ENCODE measurements around the gene ACD. TPM values are rescaled to one million over a fixed set of nuclear protein-coding genes. Genes with fewer than 3 reads are reported as not detected.

Gene ACD
- total RNA-seq, 1 donor from 2014 or later: 27.1 TPM

DNA sequence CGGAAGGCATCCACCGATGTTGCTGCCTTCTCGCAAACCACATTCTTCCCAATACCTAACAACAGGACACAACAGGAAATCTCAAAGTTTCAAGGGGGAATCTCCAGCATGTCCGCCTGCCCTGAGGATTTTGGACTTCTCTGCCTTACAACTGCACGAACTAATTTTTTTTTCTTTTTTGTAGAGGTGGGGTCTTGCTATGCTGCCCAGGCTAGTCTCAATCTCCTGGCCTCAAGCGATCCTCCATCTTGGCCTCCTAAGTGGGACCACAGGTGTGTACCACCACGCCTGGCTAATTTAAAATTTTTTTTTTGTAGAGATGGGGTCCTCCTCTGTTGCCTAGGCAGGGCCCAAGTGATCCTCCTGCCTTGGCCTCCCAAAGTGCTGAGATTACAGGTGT lies 15.9 kb upstream of the ACD start:
- Mint-ChIP-seq H3K9me3 (ENCODE audit: unreplicated experiment) (no peaks in the 10 kb centered on the region), H3K4me1 (ENCODE audit: unreplicated experiment) (peaks cover 23% of the 10 kb centered on the region), H3K27me3 (ENCODE audit: unreplicated experiment) (peaks cover 1% of the 10 kb centered on the region), H3K4me3 (ENCODE audit: unreplicated experiment) (no peak overlapping the region), H3K36me3 (ENCODE audit: low read depth, unreplicated experiment) (peaks cover 4% of the 10 kb centered on the region), H3K27ac (ENCODE audit: unreplicated experiment) (no peak overlapping the region)
- no peak for DNase-seq (ENCODE audit: low spot score)
- TF ChIP-seq, protein P1, sequence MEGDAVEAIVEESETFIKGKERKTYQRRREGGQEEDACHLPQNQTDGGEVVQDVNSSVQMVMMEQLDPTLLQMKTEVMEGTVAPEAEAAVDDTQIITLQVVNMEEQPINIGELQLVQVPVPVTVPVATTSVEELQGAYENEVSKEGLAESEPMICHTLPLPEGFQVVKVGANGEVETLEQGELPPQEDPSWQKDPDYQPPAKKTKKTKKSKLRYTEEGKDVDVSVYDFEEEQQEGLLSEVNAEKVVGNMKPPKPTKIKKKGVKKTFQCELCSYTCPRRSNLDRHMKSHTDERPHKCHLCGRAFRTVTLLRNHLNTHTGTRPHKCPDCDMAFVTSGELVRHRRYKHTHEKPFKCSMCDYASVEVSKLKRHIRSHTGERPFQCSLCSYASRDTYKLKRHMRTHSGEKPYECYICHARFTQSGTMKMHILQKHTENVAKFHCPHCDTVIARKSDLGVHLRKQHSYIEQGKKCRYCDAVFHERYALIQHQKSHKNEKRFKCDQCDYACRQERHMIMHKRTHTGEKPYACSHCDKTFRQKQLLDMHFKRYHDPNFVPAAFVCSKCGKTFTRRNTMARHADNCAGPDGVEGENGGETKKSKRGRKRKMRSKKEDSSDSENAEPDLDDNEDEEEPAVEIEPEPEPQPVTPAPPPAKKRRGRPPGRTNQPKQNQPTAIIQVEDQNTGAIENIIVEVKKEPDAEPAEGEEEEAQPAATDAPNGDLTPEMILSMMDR (IDR thresholded peaks at IDR 0.05; ENCODE audit: unreplicated experiment): no peak

DNA sequence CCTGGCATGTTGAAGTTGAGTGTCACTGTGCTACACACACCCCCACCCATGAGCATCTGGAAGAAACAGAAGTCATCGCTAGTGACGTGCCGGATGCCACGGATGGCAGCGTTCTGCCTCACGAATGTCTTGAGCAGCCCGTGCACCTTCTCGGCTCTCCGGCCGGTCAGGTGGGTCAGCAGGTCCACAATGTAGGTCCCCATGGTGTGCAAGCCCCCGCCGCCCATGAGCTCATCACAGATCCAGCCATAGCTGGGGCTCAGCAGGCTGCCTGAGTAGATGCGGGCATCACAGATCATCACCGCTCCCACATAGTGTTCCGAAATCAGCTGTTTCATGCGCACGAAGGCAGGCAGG lies 15.5 kb upstream of the ACD start:
- Mint-ChIP-seq H3K27ac (ENCODE audit: unreplicated experiment) (no peak overlapping the region), H3K4me3 (ENCODE audit: unreplicated experiment) (no peak overlapping the region), H3K4me1 (ENCODE audit: unreplicated experiment) (peaks cover 27% of the 10 kb centered on the region), H3K36me3 (ENCODE audit: low read depth, unreplicated experiment) (peaks cover 4% of the 10 kb centered on the region), H3K9me3 (ENCODE audit: unreplicated experiment) (no peaks in the 10 kb centered on the region), H3K27me3 (ENCODE audit: unreplicated experiment) (peaks cover 4% of the 10 kb centered on the region)
- TF ChIP-seq, protein P1 (IDR thresholded peaks at IDR 0.05; ENCODE audit: unreplicated experiment): no peak
- no peak for DNase-seq (ENCODE audit: low spot score)

DNA sequence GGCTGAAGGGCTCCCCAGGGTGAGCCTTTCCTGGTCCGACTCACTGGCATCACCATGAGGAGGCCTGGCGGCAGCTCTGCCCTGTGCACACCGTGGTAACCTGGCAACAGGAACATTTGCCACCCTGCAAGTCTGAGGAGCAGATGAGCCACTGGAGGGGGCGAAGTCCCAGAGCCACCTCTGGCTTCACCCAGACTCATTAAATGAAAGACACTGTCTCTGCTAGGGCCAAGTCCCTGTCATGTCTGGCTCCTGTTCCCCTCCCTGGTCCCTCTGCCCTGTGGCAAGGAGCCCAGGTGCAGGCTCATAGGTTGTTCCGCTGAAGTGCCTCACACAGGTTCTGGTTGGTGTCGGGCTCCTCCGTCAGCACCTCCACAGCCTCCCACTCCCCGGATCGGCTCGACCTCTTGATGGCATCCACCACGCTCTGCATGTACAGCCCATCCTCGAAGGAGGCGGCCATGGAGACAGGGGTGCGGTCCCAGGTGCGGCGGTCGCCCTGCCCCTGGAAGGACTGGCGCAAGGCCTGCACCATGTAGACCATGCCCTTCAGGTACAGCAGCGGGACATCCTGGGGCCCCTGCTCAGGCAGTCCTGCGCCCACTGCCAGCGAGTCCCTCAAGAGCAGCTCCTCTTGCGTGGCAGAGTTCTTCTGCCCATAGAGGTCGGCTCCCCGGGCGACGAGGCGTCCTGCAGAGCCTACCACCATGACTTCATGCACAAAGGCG lies 15.0 kb upstream of the ACD start:
- Mint-ChIP-seq H3K36me3 (ENCODE audit: low read depth, unreplicated experiment) (peaks cover 4% of the 10 kb centered on the region), H3K4me1 (ENCODE audit: unreplicated experiment) (peaks cover 28% of the 10 kb centered on the region)
- DNase-seq (ENCODE audit: low spot score): no peak

DNA sequence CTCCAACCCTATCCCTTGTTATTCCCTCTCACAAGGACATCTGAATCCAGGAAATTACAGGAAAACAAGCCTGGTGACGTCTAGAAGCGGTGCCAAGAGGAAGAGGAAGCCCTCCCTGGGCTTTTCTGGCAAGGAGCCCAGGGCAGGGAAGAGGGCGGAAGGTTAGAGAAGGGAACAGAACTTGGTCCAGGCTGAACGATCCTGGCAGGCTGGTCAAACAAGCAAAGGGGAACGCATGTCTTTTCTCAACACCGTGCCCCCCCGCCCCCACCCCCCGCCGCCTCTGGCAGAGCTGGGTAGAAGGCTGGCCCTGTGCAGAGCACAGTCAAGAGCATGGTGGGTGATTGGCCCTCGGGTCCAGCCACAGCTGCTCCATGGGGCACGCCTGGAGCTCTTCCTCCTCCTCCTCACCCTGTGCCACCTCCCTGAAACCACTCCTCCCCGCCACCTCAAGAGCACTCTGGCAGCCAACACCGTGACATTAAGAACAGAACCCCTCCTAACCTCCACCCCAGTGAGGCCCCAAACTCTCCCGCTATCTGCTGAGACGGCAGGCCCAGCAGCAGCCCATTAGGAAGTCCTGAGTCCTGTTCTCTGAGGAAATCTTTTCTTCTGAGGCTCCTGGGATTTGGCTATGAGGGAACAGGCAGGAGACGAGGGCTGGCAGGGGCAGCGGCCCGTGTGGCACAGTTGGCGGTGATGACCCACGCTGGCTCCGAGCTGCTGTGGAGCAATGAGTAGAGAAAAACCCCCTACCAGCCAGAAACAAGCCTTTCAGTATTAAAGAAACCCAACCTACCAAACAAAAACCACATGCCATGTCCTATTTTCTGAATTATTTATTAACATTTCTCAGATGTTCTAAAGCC lies 13.9 kb upstream of the ACD start:
- Mint-ChIP-seq H3K27me3 (ENCODE audit: unreplicated experiment) (peaks cover 10% of the 10 kb centered on the region), H3K4me3 (ENCODE audit: unreplicated experiment) (peak overlapping the region; percentile 53), H3K27ac (ENCODE audit: unreplicated experiment) (peak overlapping the region; percentile 87), H3K36me3 (ENCODE audit: low read depth, unreplicated experiment) (peaks cover 4% of the 10 kb centered on the region), H3K4me1 (ENCODE audit: unreplicated experiment) (peaks cover 30% of the 10 kb centered on the region), H3K9me3 (ENCODE audit: unreplicated experiment) (no peaks in the 10 kb centered on the region)
- TF ChIP-seq, protein P1 (IDR thresholded peaks at IDR 0.05; ENCODE audit: unreplicated experiment): no peak
- peak; percentile 43 for DNase-seq (ENCODE audit: low spot score)

More for the DNA sequence above, 15.0 kb upstream of the ACD start:
- Mint-ChIP-seq H3K4me3 (ENCODE audit: unreplicated experiment) (peak overlapping the region; percentile 15), H3K27me3 (ENCODE audit: unreplicated experiment) (peaks cover 4% of the 10 kb centered on the region), H3K9me3 (ENCODE audit: unreplicated experiment) (no peaks in the 10 kb centered on the region), H3K27ac (ENCODE audit: unreplicated experiment) (peak overlapping the region; percentile 87)
- TF ChIP-seq, protein P1 (IDR thresholded peaks at IDR 0.05; ENCODE audit: unreplicated experiment): no peak

All from endothelial cell (in vitro differentiated cells).